Upper lobe of right lung (tissue), 1 donor: Measurements from ENCODE around the gene SCYGR4. TPM values are rescaled to one million over a fixed set of nuclear protein-coding genes. Genes with fewer than 3 reads are reported as not detected.
"Not testable (repeated sequence)": the region's sequence is repeated elsewhere in the genome, so short reads cannot be mapped to it uniquely, and the experiment has no call there.

Source experiments
- ATAC-seq: fragments of 200-7000 bp; cut with Tn5 transposase; one replicate; pipeline ENCODE4 v1.9.1; 2020; ENCODE audit warnings: mild to moderate bottlenecking, moderate library complexity
- DNase-seq: peaks from one replicate; pipeline ENCODE4 v3.0.0-alpha.2; 2020
- H3K27ac ChIP-seq: fragments of 200-600 bp; one replicate; pipeline ENCODE4 v1.8.0; 2022
- H3K27me3 ChIP-seq: fragments of 200-600 bp; one replicate; pipeline ENCODE4 v1.8.0; 2022; ENCODE audit warnings: mild to moderate bottlenecking
- H3K36me3 ChIP-seq: fragments of 200-600 bp; one replicate; pipeline ENCODE4 v1.8.0; 2022
- H3K4me1 ChIP-seq: fragments of 200-600 bp; one replicate; pipeline ENCODE4 v1.8.0; 2022
- H3K4me3 ChIP-seq: fragments of 200-600 bp; one replicate; pipeline ENCODE4 v1.8.0; 2022; ENCODE audit warnings: mild to moderate bottlenecking
- H3K9me3 ChIP-seq: fragments of 200-600 bp; one replicate; pipeline ENCODE4 v1.8.0; 2022
- CTCF ChIP-seq: fragments of 200-600 bp; IDR thresholded peaks from one replicate; pipeline ENCODE4 v1.8.0; 2022; ENCODE audit warnings: antibody characterized with exemption
- intact Hi-C: fragments of 100-400 bp; cut with DNase I; formaldehyde crosslinking; loops from one replicate; pipeline ENCODE4 v1.11.0; 2022
- total RNA-seq: library from RNA; stranded (reverse); fragmentation: NEBNext Ultra II Directional; extraction: Animal tissue kit (Norgen Biotek cat#: 25700); gene quantifications from one replicate; pipeline ENCODE4 v1.2.1, GENCODE V29; 2021
- donor health status: DM: no; HTN: yes; CAD: no; lungs with severe emphysema.

Gene SCYGR4
- total RNA-seq, 1 donor from 2014 or later = not detected

DNA sequence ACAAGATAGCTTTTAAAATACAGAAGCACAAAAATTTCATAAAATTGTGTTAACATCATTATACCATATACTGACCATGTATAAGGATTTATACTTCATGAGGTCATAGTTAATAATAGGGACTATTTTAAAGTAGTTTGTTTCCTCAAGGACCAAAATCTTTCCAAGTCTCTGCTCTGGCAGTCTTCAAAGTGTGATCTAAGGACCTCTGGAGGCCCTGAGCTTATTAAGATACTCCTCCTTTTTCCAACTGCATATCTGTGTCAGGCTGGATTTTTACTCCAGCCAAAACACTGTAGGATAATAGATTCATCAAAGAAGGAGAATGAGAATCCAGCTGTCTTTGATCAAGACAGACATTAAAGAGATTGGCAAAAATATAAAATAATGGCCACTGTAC is 20.3 kb upstream of the SCYGR4 start:
- DNase-seq = no peak
- Histone ChIP-seq H3K9me3 (no peaks in the 10 kb centered on the region), H3K4me1 (no peaks in the 10 kb centered on the region), H3K27me3 (no peaks in the 10 kb centered on the region), H3K36me3 (no peaks in the 10 kb centered on the region), H3K4me3 (no peak overlapping the region), H3K27ac (no peak overlapping the region)
- no peak for ATAC-seq
- no peak for TF ChIP-seq CTCF
- intact Hi-C loops = no loop called here

DNA sequence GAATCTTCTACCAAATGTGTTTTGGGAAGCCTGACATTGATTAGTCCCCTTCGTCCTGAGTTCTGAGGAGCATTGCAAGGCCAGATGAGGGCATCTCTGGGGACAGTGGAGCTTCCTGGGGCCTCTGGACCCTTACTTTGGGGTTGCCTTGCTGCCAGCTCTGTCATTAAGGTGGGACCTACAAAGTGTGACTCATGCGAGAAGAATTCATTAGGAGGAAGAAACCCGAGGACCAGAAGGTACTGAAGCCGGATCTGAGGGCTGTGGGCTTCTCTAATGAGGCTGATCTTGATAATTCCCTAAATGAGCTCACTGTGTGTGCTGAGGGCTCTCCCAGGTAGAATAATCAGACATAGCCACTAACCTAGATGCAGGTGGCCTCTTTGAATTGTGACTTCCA is 19.3 kb upstream of the SCYGR4 start:
- intact Hi-C loops = no loop called here

DNA sequence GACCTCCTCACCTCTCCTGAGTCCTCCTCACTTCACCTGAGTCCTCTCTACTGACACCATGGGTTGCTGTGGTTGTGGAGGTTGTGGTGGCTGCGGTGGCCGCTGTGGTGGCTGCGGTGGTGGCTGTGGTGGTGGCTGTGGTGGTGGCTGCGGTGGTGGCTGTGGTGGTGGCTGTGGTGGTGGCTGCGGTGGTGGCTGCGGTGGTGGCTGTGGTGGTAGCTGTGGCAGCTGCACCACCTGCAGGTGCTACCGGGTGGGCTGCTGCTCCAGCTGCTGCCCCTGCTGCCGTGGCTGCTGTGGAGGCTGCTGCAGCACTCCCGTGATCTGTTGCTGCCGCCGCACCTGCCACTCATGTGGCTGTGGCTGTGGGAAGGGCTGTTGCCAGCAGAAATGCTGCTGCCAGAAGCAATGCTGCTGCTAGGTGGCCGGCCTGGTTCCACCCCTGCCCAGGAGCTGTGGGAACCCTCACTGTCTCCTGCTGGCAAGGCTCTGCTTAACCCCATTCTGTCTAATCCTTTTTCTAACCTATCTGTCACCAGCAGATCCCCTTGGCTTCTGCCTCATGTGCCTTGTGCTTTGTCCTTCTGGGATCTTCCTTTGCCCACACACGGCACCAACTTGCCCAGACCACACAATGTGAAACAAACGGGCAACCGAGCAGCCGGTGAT is 18.3 kb upstream of the SCYGR4 start, which contains the start of gene SCYGR2:
SCYGR2 (plus strand) TSS at position 59 of the 669 bp plus-strand sequence; CDS start at position 59, 0 bp downstream.
- intact Hi-C loops, H3K27ac ChIP-seq, ATAC-seq, H3K27me3 ChIP-seq, H3K4me1 ChIP-seq, DNase-seq, H3K4me3 ChIP-seq, H3K9me3 ChIP-seq, H3K36me3 ChIP-seq: not testable (repeated sequence)

More for the DNA sequence above, 19.3 kb upstream of the SCYGR4 start:
- H3K27me3 ChIP-seq = no peaks in the 10 kb centered on the region
- TF ChIP-seq CTCF = no peak
- no peaks in the 10 kb centered on the region for H3K4me1 ChIP-seq
- no peak overlapping the region for H3K4me3 ChIP-seq
- H3K36me3 ChIP-seq = no peaks in the 10 kb centered on the region
- ATAC-seq (no peak), DNase-seq (no peak)
- H3K9me3 ChIP-seq = no peaks in the 10 kb centered on the region
- H3K27ac ChIP-seq = no peak overlapping the region

DNA sequence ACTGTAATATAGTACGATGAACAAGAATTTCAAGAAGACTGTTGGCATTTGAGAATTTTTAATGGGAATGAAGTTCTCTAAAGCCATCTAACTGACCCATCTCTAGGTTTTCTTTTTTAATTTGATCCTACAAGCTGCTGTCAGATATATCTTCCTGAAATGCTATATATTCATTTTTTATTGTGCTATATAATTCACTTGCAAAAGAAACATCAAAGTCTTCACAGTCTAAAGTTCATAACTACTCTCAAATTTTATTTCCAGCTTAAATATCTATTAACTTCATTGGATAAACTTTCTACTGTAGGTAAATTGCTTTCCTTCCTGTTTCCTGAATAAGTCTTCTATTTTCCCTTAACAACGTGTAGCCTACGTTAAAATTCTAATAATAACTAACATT is 14.9 kb upstream of the SCYGR4 start:
- no peak for ATAC-seq
- no peaks in the 10 kb centered on the region for H3K27me3 ChIP-seq
- TF ChIP-seq CTCF = no peak
- intact Hi-C loops = no loop called here
- no peaks in the 10 kb centered on the region for H3K4me1 ChIP-seq
- H3K36me3 ChIP-seq = no peaks in the 10 kb centered on the region
- no peak for DNase-seq
- no peak overlapping the region for H3K27ac ChIP-seq
- H3K9me3 ChIP-seq = no peaks in the 10 kb centered on the region
- no peak overlapping the region for H3K4me3 ChIP-seq

DNA sequence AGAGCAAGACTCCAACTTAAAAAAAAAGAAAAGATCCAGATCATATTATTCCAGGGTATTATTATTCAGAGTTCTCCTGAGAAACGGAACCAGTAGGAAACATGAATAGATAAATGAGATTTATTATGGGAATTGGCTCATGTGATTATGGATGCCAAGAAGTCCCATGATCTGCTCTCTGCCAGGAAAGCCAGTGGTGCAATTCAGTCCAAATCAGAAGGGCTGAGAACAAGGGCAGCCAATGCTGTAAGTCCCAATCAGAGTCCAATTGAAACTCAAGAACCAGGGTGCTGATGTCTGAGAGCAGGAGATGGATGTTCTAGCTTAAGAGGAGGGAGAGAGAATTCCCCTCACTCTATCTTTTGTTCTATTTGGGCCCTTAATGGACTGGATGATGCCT is 10.8 kb upstream of the SCYGR4 start:
- DNase-seq (no peak), ATAC-seq (no peak)
- Histone ChIP-seq H3K9me3 (no peaks in the 10 kb centered on the region), H3K4me3 (no peak overlapping the region), H3K4me1 (no peaks in the 10 kb centered on the region), H3K27ac (no peak overlapping the region), H3K27me3 (no peaks in the 10 kb centered on the region), H3K36me3 (no peaks in the 10 kb centered on the region)
- TF ChIP-seq CTCF = no peak
- intact Hi-C loops = no loop called here

- no peak for TF ChIP-seq CTCF
Measured at GRCh38 chr2:227607941-227608340, 9.4 kb upstream of the SCYGR4 start.

More at GRCh38 chr2:227607941-227608340, 9.4 kb upstream of the SCYGR4 start:
- no peaks in the 10 kb centered on the region for H3K4me1 ChIP-seq
- no peak overlapping the region for H3K27ac ChIP-seq
- no peaks in the 10 kb centered on the region for H3K27me3 ChIP-seq
- no peaks in the 10 kb centered on the region for H3K36me3 ChIP-seq
- no peak overlapping the region for H3K4me3 ChIP-seq
- H3K9me3 ChIP-seq = no peaks in the 10 kb centered on the region
- ATAC-seq (no peak), DNase-seq (no peak)
- intact Hi-C loops = no loop called here
